ENCODE measurements around the gene ZC3H13.

The ZC3H13 gene

GRCh38 chr13:46058268-46058667 lies 5.7 kb upstream of the ZC3H13 start:
- no peak for DNase-seq

GRCh38 chr13:46057256-46058015 lies 4.9 kb upstream of the ZC3H13 start:
- no peak for DNase-seq

DNA sequence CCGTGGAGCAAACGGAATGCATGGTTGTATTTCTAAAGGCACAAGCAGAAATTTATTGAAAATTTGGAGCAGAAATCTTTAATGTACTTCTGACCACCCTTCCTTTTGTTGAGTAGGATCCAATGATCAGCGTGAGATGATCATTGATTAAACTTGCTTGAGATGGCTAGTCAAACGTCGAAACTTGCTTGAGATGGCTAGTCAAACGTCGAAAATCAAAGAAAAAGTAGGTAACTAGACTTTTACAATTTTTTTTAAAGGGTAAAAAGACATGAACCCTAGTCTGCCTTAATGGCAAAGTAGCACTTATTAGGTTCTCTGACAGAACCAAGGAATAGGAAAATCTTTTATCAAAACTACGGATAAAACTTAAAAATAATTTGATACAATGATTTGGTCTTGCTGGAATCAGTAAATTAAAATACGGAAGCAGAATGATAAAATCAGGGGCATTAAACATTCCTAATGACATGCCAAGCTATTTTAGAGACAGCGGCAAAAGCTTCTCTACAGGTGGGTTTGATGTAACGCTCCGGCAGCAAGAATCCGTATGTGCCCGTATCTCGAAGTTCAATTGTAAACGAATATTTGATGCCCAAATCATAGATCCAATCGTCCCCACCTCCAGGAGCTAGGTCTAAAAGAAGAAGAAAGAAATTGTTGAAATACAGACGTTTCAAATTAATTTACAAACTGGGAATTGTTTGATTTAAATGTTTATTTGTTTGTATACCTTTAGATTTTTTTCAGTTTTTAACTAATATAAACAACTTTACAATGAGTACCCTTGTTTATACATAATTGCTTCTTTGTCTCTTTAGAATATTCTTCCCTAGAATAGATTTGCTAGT lies 841 bp upstream of the ZC3H13 start:
- no peak for DNase-seq

DNA sequence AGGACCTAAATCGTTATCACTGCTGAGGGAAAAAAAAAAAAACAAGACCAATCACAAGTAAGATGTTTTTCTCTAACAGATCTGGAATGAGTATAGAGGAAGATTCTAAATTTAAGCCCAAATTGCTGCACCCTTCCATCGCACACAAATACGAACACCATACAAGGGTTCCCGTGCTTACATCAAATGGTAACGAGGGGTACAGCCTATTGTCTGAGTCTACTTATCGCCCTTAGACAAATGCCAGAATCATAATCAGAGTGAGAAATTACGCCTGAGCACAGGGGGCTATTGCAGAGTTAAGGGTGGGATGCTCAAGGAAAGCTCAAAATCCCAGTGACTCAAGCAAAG lies 603 bp downstream of the ZC3H13 start:
- DNase-seq: no peak

DNA sequence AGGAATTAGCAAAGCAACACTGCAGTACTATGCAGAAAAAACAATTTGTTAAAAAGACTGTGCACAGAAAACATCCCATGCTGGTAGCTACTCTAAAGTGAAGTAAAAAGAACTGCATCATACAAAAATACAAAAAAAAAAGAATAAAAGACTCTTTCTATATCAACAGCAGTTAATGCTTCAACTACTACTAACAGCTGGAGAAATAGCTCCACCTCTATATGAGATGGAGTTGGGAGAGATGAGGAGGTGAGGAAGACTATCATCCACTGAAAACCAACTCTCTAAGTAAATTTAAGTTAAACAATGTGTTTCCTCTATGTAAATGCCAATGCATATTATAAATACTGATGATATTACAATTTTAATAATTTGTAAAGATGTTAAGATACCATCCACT lies 1.8 kb downstream of the ZC3H13 start:
- no peak for DNase-seq

DNA sequence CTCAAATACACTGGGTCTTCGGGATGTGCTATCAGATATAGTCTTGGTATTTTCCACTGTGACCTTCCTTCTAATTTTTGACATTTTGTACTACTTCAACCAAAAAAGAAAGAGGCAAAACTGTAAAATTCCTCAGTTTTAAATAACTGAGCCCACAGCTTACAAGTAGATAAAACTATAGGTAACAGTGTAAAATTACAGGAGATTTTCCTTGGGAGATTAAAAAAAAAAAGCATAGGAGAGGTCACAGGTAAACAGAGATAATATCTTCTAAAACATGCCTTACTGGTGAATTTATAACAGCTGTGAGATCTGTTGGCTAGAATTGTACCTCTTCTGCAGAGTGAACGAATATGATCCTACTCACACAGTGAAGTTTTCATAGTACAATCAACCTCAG lies 7.1 kb downstream of the ZC3H13 start:
- no peak for DNase-seq

- no peak for DNase-seq
Measured at GRCh38 chr13:46043647-46044046, 8.9 kb downstream of the ZC3H13 start.

- DNase-seq: no peak
Measured at GRCh38 chr13:46041419-46041839, 11.1 kb downstream of the ZC3H13 start.

- DNase-seq: no peak
Measured at GRCh38 chr13:46040763-46041162, 11.8 kb downstream of the ZC3H13 start.

GRCh38 chr13:46039411-46040182 lies 12.9 kb downstream of the ZC3H13 start:
- no peak for DNase-seq

DNA sequence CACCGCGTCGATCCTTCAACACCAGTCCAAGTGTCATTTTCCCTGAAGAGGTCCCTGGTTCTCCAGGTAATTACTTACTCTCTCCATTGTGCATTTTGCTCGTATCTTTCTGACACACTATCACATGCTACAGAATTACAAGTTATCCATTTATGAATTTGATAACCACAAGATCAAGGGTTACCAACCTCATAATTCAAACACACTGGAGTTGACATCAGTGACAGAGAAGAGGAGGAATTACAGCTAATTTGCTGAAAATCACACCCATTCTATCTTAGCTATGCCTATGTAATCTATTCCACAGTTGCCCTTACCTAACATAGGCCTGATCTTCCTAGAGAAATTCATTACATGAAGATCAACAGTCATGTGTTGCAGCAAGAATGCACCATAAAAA lies 14.2 kb downstream of the ZC3H13 start:
- DNase-seq: no peak

- no peak for DNase-seq
Measured at GRCh38 chr13:46035066-46035465, 17.5 kb downstream of the ZC3H13 start.

DNA sequence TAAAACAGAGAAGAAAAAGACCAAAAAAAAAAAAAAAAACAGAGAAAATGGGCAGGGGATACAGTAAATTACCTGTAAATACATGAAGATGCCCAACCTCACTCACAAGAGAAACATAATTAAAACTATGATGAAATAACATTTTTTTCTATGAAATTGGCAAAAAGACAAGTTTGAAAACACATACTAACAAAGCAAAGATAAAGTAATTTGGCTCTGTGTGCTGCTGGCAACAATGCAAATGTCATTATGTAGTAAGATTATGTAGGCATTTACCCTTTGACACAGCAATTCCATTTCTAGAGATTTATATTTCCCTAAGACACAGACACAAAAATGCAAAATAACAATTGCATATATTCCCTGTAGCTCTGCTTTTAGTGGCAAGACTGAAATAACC lies 20.2 kb downstream of the ZC3H13 start:
- no peak for DNase-seq

DNA sequence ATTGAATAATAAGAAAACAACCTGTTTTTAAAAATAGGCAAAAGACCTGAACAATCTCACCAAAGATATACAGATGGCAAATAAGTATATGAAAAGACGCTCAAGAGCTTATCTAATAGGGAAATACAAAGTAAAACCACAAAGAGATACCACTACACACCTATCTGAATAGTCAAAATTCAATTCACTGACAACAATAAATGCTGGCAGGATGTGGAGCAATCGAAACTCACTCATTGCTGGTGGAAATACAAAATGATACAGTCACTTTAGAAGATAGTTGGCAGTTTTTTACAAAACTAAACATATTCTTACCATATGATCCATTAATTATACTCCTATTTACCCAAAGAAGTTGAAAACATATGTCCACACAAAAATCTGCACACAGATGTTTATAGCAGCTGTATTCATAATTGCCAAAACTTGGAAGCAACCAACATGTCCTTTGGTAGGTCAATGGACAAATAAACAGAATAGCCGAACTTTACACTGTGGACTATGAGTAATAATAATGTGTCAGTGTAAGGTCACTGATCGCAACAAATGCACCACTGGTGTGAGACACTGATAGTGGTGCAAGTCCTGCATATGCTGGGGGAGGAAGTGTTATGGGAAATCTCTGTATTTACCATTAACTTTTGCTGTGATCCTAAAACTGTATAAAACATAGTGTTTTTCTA lies 20.8 kb downstream of the ZC3H13 start:
- DNase-seq: no peak

DNA sequence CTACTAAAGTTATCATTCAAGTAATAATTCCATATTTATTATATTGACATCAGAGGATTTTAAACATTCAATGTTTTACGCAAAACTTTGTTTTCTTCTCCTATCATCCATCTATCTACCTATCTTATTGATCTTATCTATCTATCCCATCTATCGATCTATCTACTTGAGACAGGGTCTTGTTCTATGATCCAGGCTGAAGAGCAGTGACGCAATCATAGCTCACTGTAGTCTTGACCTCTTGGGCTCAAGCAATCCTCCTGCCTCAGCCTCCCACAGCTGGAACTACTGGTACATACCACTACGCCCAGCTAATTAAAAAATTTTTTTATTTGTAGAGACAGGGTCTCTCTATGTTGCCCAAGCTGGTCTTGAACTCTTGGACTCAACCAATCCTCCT lies 27.4 kb downstream of the ZC3H13 start:
- DNase-seq: no peak

- DNase-seq: no peak
Measured at GRCh38 chr13:46022481-46022880, 30.1 kb downstream of the ZC3H13 start.

GRCh38 chr13:46016216-46016615 lies 36.3 kb downstream of the ZC3H13 start:
- no peak for DNase-seq

DNA sequence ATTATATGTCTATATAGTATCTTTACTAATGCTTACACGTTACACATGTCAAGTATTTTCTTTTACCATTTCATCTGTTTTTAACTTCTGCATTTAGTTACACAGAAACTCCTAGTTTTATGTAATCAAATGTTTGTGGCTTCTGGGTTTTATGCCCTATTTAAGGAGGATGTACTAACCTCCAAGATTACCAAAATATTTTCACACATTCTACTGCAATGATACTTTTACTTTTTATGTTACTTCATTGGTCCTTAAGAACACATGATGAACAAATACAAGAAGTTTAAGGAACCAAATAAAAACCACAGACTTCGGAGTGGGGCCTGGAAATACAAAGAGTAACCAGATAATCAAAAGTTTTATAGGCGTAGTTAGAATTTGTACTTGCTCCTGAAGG lies 37.2 kb downstream of the ZC3H13 start:
- no peak for DNase-seq

DNA sequence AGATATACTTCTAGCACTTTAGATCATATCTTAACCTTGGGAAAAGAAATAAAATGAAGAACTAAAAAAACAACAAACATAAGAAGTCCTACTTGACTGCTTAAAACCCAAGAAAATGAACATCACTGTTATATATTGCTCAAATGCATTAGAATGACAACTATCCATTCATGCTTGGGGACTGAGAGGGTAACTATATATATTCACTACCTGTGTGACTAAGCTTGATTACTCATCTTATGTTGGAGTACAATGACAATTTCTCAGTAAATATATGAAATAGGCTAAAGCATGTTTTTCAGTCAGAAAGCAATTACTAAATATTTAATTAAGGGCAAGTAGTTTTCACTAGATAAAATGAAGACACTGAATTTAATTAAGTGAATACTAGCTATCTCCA lies 40.1 kb downstream of the ZC3H13 start:
- no peak for DNase-seq

DNA sequence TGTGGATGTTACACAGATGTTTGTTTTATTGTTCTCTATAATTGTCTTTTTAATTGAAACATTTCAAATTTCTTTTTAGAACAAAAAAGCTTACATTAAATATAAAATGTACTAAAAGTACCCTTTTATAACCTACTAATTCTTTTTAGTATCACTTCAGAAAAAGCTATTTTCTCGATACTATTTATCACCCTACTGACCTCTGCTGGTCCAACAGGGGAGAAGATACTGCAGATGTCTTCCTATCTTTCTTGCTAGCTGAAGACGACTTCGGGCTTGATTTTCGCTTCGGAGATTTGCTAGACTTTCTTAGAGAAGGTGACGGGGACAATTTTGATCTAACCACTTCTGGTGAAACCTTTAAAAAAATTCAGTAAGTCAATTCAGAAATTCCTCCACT lies 42.4 kb downstream of the ZC3H13 start:
- DNase-seq: no peak

DNA sequence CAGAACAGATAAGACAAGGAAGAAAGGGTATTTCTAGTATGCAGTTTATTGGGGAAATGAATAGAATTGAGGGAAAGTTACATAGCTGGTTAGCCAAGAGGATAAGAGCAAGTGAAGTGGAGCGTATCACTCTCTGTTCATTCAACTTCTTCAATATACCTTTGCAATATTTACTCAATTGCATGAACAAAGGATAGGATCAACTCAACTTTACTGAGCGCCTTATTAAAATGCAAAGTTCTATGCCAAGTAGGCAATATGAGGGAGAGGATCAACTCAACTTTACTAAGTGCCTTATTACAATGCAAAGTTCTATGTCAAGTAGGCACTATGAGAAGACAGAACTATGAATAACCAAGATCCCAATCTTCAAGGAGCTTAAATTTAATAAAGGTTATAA lies 43.9 kb downstream of the ZC3H13 start:
- DNase-seq: no peak

DNA sequence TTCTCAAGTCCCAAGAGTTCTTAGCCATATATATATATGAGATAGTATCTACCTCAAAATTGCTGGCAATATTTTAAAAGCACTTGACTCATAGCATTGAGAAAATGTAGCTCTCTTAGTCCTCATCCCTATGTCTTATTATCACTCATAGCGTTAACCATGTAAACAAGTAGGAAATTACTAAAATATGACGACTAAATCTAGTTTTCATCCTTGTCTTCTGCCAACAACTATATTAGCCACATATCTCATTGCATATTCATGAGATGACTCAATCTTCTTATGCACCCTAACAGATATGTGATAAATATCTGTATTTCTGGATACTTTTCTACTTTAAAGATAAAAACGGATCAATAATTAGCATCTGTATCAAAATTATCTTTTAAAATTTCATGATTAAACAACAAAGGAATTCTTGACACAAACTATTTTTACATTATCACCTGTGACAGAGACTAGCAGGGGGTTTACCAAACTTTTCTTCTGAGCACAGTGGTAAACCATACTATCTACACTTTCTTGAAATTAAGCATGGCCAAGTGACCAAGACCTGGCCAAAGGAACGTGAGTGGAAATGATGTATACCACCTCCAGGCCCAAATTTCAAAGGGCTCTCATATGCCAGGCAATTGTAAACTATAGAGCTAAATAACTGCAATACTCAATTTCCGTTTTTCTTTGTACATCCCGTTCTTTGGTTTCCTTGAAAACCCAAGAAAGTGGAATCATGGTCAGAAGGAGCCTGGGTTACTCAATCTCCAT lies 45.7 kb downstream of the ZC3H13 start:
- DNase-seq: no peak
